A549 (cell line): ENCODE measurements around the gene MIPOL1.
"Not testable (repeated sequence)": the region's sequence is repeated elsewhere in the genome, so short reads cannot be mapped to it uniquely, and the experiment has no call there.

Experiments
- CTCF ChIP-seq: fragments of >200 bp; sonication (Bioruptor Twin); formaldehyde crosslinking; IDR thresholded peaks from 3 replicates; pipeline ENCODE4 v1.5.1; 2016
- EP300 ChIP-seq, 2 experiments: fragments of >200 bp; sonication (Bioruptor Twin); formaldehyde crosslinking; IDR thresholded peaks; 2 replicates in 1 of 2; 3 replicates in 1 of 2; pipeline ENCODE4 v1.6.1; 2016 to 2017
- JUNB ChIP-seq: fragments of >200 bp; sonication (Bioruptor Twin); formaldehyde crosslinking; IDR thresholded peaks from 2 replicates; pipeline ENCODE4 v1.6.1; 2016
- POLR2A ChIP-seq: IDR thresholded peaks from 2 replicates; pipeline ENCODE4 v1.6.1; 2012; ENCODE audit warnings: mild to moderate bottlenecking, low read length
- POLR2AphosphoS2 ChIP-seq: conservative IDR thresholded peaks from 2 replicates; pipeline ENCODE4 v1.6.1; 2012; ENCODE audit warnings: low read length, improper control_type of control experiment, inconsistent platforms
- RAD21 ChIP-seq, 2 experiments: fragments of >200 bp in 1 of 2; sonication (Bioruptor Twin) in 1 of 2; formaldehyde crosslinking in 1 of 2; IDR thresholded peaks in 1 of 2; conservative IDR thresholded peaks in 1 of 2; 2 replicates in 1 of 2; 3 replicates in 1 of 2; pipeline ENCODE4 v1.6.1; 2012 to 2018; ENCODE audit warnings: inconsistent platforms in 1 of 2
- REST ChIP-seq: fragments of 200-600 bp; sonication (generic); IDR thresholded peaks from 2 replicates; pipeline ENCODE4 v1.6.1; 2016; ENCODE audit warnings: antibody characterized with exemption, mild to moderate bottlenecking, moderate library complexity

- not testable (repeated sequence) for TF ChIP-seq CTCF; POLR2A; RAD21 (conservative IDR thresholded peaks at IDR 0.05 in 1 of 2, IDR thresholded peaks at IDR 0.05 in 1 of 2); REST; EP300 (IDR thresholded peaks at IDR 0.05); JUNB; POLR2AphosphoS2
Measured at GRCh38 chr14:37555596-37555995, 357.9 kb downstream of the MIPOL1 start.
